ENCODE results near the gene HECTD4.

- TF ChIP-seq ELF1 (IDR thresholded peaks at IDR 0.05; ENCODE audit: borderline replicate concordance, low read depth) (no peak), POLR2AphosphoS5 (IDR thresholded peaks at IDR 0.05; ENCODE audit: low read depth, low read length) (no peak), POLR2A (IDR thresholded peaks at IDR 0.05; ENCODE audit: borderline replicate concordance, extremely low read depth, insufficient read depth, insufficient read length) (no peak), YY1 (IDR thresholded peaks at IDR 0.05; ENCODE audit: extremely low read depth, insufficient replicate concordance, low read depth, low read length) (no peak), SIN3A (IDR thresholded peaks at IDR 0.05; ENCODE audit: low read depth) (no peak), JUND (IDR thresholded peaks at IDR 0.05) (no peak), EGR1 (IDR thresholded peaks at IDR 0.05; ENCODE audit: low read depth) (no peak), ATF3 (IDR thresholded peaks at IDR 0.05) (no peak)
- TF ChIP-seq, protein P1, sequence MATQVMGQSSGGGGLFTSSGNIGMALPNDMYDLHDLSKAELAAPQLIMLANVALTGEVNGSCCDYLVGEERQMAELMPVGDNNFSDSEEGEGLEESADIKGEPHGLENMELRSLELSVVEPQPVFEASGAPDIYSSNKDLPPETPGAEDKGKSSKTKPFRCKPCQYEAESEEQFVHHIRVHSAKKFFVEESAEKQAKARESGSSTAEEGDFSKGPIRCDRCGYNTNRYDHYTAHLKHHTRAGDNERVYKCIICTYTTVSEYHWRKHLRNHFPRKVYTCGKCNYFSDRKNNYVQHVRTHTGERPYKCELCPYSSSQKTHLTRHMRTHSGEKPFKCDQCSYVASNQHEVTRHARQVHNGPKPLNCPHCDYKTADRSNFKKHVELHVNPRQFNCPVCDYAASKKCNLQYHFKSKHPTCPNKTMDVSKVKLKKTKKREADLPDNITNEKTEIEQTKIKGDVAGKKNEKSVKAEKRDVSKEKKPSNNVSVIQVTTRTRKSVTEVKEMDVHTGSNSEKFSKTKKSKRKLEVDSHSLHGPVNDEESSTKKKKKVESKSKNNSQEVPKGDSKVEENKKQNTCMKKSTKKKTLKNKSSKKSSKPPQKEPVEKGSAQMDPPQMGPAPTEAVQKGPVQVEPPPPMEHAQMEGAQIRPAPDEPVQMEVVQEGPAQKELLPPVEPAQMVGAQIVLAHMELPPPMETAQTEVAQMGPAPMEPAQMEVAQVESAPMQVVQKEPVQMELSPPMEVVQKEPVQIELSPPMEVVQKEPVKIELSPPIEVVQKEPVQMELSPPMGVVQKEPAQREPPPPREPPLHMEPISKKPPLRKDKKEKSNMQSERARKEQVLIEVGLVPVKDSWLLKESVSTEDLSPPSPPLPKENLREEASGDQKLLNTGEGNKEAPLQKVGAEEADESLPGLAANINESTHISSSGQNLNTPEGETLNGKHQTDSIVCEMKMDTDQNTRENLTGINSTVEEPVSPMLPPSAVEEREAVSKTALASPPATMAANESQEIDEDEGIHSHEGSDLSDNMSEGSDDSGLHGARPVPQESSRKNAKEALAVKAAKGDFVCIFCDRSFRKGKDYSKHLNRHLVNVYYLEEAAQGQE (IDR thresholded peaks at IDR 0.05; ENCODE audit: low read depth): no peak
- TF ChIP-seq, protein P2, sequence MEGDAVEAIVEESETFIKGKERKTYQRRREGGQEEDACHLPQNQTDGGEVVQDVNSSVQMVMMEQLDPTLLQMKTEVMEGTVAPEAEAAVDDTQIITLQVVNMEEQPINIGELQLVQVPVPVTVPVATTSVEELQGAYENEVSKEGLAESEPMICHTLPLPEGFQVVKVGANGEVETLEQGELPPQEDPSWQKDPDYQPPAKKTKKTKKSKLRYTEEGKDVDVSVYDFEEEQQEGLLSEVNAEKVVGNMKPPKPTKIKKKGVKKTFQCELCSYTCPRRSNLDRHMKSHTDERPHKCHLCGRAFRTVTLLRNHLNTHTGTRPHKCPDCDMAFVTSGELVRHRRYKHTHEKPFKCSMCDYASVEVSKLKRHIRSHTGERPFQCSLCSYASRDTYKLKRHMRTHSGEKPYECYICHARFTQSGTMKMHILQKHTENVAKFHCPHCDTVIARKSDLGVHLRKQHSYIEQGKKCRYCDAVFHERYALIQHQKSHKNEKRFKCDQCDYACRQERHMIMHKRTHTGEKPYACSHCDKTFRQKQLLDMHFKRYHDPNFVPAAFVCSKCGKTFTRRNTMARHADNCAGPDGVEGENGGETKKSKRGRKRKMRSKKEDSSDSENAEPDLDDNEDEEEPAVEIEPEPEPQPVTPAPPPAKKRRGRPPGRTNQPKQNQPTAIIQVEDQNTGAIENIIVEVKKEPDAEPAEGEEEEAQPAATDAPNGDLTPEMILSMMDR (IDR thresholded peaks at IDR 0.05 in 2 of 3, conservative IDR thresholded peaks at IDR 0.05 in 1 of 3; ENCODE audit: borderline replicate concordance in 1 of 3, insufficient read depth in 1 of 3, low read depth in 2 of 3, low read length in 2 of 3): no peak
Observed at GRCh38 chr12:112386726-112387125, 4.5 kb upstream of the HECTD4 start.
